AG10803 (cell line): ENCODE measurements around the gene FBXO10.

Experiments used
- DNase-seq: peaks from one replicate; pipeline ENCODE4 v3.0.0; 2010; ENCODE audit warnings: low read depth
- H3K4me3 ChIP-seq: 2 replicates; pipeline ENCODE4 v1.5.1; 2011; ENCODE audit warnings: mild to moderate bottlenecking, low read length, control low read depth
- CTCF ChIP-seq: conservative IDR thresholded peaks from 2 replicates; pipeline ENCODE4 v1.5.1; 2011; ENCODE audit warnings: mild to moderate bottlenecking, low read length, control low read depth, inconsistent platforms

The FBXO10 gene

DNA sequence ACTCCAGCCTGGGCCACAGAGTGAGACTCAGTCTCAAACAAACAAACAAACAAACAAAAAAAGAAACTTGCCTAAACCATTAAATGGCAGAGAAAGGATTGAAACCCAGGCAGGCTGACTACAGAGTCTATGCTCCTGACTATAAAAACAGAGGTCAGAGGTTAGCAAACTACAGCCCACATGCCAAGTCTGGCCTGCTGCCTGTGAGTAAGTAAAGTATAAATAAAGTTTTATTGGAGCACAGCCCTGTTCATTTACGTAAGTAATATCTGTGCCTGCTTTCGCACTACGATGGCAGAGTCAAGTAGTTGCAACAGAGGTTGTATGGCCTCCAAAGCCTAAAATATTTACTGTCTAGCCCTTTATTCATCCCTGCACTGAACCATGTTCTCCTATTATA is 78.9 kb downstream of the FBXO10 start:
- no peak for TF ChIP-seq CTCF
- no peak overlapping the region for H3K4me3 ChIP-seq
- no peak for DNase-seq

GRCh38 chr9:37496020-37496419 is 80.2 kb downstream of the FBXO10 start:
- DNase-seq, result no peak
- no peak overlapping the region for H3K4me3 ChIP-seq
- no peak for TF ChIP-seq CTCF

DNA sequence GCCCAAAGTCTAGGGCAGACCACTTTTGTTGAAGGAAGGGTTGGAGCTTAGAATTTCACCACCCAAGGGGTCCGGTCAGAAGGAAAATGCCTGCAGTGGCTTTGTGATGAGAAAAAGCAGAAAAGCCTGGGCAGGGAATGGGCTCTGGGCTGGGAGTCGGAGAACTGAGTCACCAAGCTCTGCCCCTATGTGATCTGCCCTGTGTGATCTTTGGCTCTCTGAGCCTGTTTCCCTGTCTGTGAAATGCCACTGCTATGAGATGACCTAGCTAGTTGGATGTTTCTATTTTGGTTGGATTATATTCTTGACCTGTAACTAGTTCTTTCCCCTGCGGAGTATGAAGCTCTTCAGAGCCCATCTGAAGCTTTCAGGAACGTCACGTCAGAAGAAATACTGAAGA is 80.6 kb downstream of the FBXO10 start:
- TF ChIP-seq CTCF, result no peak
- no peak overlapping the region for H3K4me3 ChIP-seq
- DNase-seq, result no peak

DNA sequence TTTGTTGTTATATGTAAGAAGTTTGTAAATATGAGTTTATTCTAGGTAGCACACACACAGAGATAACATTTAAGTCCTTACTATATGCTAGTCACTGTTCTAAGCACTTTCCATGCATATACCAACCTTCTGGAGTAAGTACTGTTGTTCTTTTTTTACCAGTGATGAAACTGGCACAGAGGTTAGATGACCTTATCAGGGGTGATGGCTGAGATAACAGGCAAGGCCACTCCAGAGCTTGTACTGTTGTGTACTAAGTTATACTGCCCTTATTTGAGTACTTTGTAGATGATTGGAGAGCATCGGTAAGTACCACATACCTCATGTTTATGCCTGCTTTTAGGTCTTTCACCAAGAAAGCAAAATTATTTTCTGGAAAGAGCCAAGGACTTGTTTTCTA is 84.2 kb downstream of the FBXO10 start:
- no peak for TF ChIP-seq CTCF
- H3K4me3 ChIP-seq, result no peak overlapping the region
- no peak for DNase-seq

DNA sequence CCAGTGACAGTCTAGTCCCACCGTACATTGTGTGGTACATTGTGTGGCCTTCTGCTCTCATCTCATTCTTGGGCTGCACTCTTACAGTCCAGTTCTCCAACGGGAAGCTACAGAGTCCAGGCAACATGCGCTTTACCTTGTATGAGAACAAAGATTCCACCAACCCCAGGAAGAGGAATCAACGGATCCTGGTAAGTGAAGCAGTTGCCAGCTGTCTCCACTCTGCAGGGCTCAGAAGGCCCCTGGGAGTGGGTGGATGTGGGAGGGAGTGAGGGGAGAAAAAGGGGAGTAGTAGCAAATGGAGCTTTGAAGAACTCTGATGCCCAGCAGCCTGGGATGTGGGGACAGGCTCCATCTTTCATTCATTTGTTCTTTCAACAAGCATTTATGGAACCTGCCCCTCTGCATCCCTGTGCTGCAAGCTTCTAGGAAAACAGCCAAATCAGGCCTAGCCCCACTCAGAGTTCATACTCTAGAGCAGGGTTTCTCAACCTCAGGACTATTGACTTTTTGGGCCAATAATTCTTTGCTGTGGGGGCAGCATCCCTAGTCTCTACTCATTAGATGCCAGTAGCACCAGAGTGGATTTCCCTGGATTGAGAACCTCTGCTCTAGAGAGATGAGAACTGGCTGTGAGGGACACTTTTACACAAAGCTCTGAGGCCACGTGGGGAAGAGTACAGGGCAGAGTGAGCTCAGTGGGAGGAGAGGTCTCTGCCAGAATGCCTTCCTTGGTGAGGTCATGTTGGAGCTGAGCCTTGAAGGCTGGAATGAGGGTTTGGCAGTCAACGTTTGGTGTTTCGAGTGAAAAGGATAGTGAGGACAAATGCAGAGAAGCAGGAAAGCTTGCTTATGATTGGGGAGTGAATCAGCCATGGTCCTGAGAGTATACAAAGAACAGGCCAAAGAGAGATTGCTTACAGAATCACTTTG is 89.3 kb downstream of the FBXO10 start:
- TF ChIP-seq CTCF, result no peak
- DNase-seq, result peak; percentile 95
- peak overlapping the region; percentile 88 for H3K4me3 ChIP-seq

GRCh38 chr9:37486256-37486615 is 89.9 kb downstream of the FBXO10 start:
- H3K4me3 ChIP-seq, result peak overlapping the region; percentile 88
- TF ChIP-seq CTCF, result no peak
- DNase-seq, result no peak

- no peak for TF ChIP-seq CTCF
- DNase-seq, result peak; percentile 86
- H3K4me3 ChIP-seq, result peak within 1 kb of the TSS; percentile 88
Measured at GRCh38 chr9:37485389-37486255, 90.6 kb downstream of the FBXO10 start, which contains the start of gene POLR1E. POLR1E (plus strand) TSS chr9:37485948; CDS start chr9:37486048, 100 bp downstream.
